Measurements from ENCODE around the gene RALGAPA2. TPM values are rescaled to one million over a fixed set of nuclear protein-coding genes. Genes with fewer than 3 reads are reported as not detected.

RALGAPA2 gene
- total RNA-seq, 1 donor: 10.8 TPM

GRCh38 chr20:20557406-20557805, 155.0 kb downstream of the RALGAPA2 start:
- no peak for TF ChIP-seq CTCF (IDR thresholded peaks at IDR 0.05; ENCODE audit: insufficient read depth, low read length)
- no peak for DNase-seq (ENCODE audit: low read depth)

GRCh38 chr20:20555838-20556237, 156.6 kb downstream of the RALGAPA2 start:
- H3K4me3 ChIP-seq (ENCODE audit: low read depth, low read length): no peak overlapping the region
- no peak for DNase-seq (ENCODE audit: low read depth)
- no peak for TF ChIP-seq CTCF (IDR thresholded peaks at IDR 0.05; ENCODE audit: insufficient read depth, low read length)

More at GRCh38 chr20:20557406-20557805, 155.0 kb downstream of the RALGAPA2 start:
- no peak overlapping the region for H3K4me3 ChIP-seq (ENCODE audit: low read depth, low read length)

GRCh38 chr20:20554951-20555350, 157.5 kb downstream of the RALGAPA2 start:
- no peak for DNase-seq (ENCODE audit: low read depth)
- no peak for TF ChIP-seq CTCF (IDR thresholded peaks at IDR 0.05; ENCODE audit: insufficient read depth, low read length)
- H3K4me3 ChIP-seq (ENCODE audit: low read depth, low read length): no peak overlapping the region

- DNase-seq (ENCODE audit: low read depth): no peak
- no peak overlapping the region for H3K4me3 ChIP-seq (ENCODE audit: low read depth, low read length)
- no peak for TF ChIP-seq CTCF (IDR thresholded peaks at IDR 0.05; ENCODE audit: insufficient read depth, low read length)
Measured at GRCh38 chr20:20553541-20553940, 158.9 kb downstream of the RALGAPA2 start.

GRCh38 chr20:20552076-20552475, 160.4 kb downstream of the RALGAPA2 start:
- TF ChIP-seq CTCF (IDR thresholded peaks at IDR 0.05; ENCODE audit: insufficient read depth, low read length): no peak
- DNase-seq (ENCODE audit: low read depth): no peak
- H3K4me3 ChIP-seq (ENCODE audit: low read depth, low read length): no peak overlapping the region

GRCh38 chr20:20551409-20551808, 161.0 kb downstream of the RALGAPA2 start:
- no peak overlapping the region for H3K4me3 ChIP-seq (ENCODE audit: low read depth, low read length)
- no peak for TF ChIP-seq CTCF (IDR thresholded peaks at IDR 0.05; ENCODE audit: insufficient read depth, low read length)
- no peak for DNase-seq (ENCODE audit: low read depth)

- peak; percentile 67 for DNase-seq (ENCODE audit: low read depth)
- no peak overlapping the region for H3K4me3 ChIP-seq (ENCODE audit: low read depth, low read length)
- TF ChIP-seq CTCF (IDR thresholded peaks at IDR 0.05; ENCODE audit: insufficient read depth, low read length): no peak
Measured at GRCh38 chr20:20549704-20550103, 162.7 kb downstream of the RALGAPA2 start.

Data from fibroblast of the aortic adventitia (primary cell).